ENCODE results near the gene STPG3.

GRCh38 chr9:137255448-137256114 is 4.5 kb downstream of the STPG3 start:
- TF ChIP-seq EZH2 (IDR thresholded peaks at IDR 0.05; ENCODE audit: insufficient read depth, poor library complexity, severe bottlenecking) (no peak), EZH2phosphoT487 (IDR thresholded peaks at IDR 0.05; ENCODE audit: insufficient read depth, low read depth) (no peak)

Measured in GM23248 (cell line).